ENCODE measurements around the gene GATA1.

GATA1 gene

GRCh38 chrX:48786341-48786800, at the start of gene GATA1:
Gene GATA1 (plus strand): TSS chrX:48786590. CDS start chrX:48791110, 4,520 bp downstream.
- DNase-seq = no peak

- DNase-seq = no peak
These were observed 49.5 kb upstream of the GATA1 start for GRCh38 chrX:48736878-48737212.

- peak; percentile 92 to 95 (median 94) for DNase-seq
These were observed 49.0 kb upstream of the GATA1 start for GRCh38 chrX:48737213-48737938.

GRCh38 chrX:48737940-48738339, 48.5 kb upstream of the GATA1 start:
- DNase-seq = peak in 1 of 3 donors; percentile 0

- no peak for DNase-seq
These were observed 44.6 kb upstream of the GATA1 start for GRCh38 chrX:48741834-48742233.

GRCh38 chrX:48745222-48745621, 41.2 kb upstream of the GATA1 start:
- no peak for DNase-seq

- no peak for DNase-seq
These were observed 38.9 kb upstream of the GATA1 start for GRCh38 chrX:48747415-48748016.

GRCh38 chrX:48749182-48749581, 37.2 kb upstream of the GATA1 start:
- DNase-seq = no peak

GRCh38 chrX:48751343-48751742, 35.0 kb upstream of the GATA1 start:
- DNase-seq = peak in 1 of 3 donors; percentile 19

- DNase-seq = peak in 2 of 3 donors; percentile 15 to 19
These were observed 33.9 kb upstream of the GATA1 start for GRCh38 chrX:48752498-48752897.

- DNase-seq = peak in 1 of 3 donors; percentile 0
These were observed 32.6 kb upstream of the GATA1 start for GRCh38 chrX:48753708-48754228.

- no peak for DNase-seq
These were observed 32.2 kb upstream of the GATA1 start for GRCh38 chrX:48754238-48754637.

GRCh38 chrX:48761674-48762471, 24.5 kb upstream of the GATA1 start, which contains the start of gene GLOD5:
Gene GLOD5 (plus strand): TSS chrX:48761747. CDS start chrX:48761791, 44 bp downstream.
- DNase-seq = peak in 1 of 3 donors; percentile 1

GRCh38 chrX:48769230-48769629, 17.2 kb upstream of the GATA1 start:
- DNase-seq = no peak

GRCh38 chrX:48770296-48770695, 16.1 kb upstream of the GATA1 start:
- DNase-seq = no peak

GRCh38 chrX:48772602-48773001, 13.8 kb upstream of the GATA1 start:
- no peak for DNase-seq

GRCh38 chrX:48776818-48777439, 9.5 kb upstream of the GATA1 start:
- no peak for DNase-seq

GRCh38 chrX:48779399-48779798, 7.0 kb upstream of the GATA1 start:
- no peak for DNase-seq

- no peak for DNase-seq
These were observed 4.7 kb upstream of the GATA1 start for GRCh38 chrX:48781705-48782104.

- DNase-seq = no peak
These were observed 4.2 kb upstream of the GATA1 start for GRCh38 chrX:48782216-48782615.

- no peak for DNase-seq
These were observed 3.6 kb upstream of the GATA1 start for GRCh38 chrX:48782795-48783194.

GRCh38 chrX:48784726-48785125, 1.7 kb upstream of the GATA1 start:
- DNase-seq = no peak

GRCh38 chrX:48785186-48785539, 1.2 kb upstream of the GATA1 start:
- DNase-seq = no peak

Data from suppressor macrophage treated with lipopolysaccharide for 1 hour (primary cell).